Measurements from ENCODE around the gene KIF13A. TPM values are rescaled to one million over a fixed set of nuclear protein-coding genes. Genes with fewer than 3 reads are reported as not detected.
"Not testable (repeated sequence)": the region's sequence is repeated elsewhere in the genome, so short reads cannot be mapped to it uniquely, and the experiment has no call there.

KIF13A gene
- total RNA-seq, 1 donor from 2014 or later = 57.3 TPM

DNA sequence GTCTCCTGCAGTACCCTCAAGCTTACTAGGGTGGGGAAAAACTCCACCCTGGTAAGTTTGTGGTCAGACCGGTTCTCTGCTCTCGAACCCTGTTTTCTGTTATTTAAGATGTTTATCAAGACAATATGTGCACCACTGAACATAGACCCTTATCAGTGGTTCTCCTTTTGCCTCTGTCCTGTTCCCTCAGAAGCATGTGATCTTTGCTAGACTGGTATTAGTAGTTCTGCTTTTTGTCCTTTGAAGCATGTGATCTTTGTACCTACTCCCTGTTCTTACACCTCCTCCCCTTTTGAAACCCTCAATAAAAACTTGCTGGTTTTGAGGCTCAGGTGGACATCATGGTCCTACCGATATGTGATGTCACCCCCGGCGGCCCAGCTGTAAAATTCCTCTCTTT, 180.0 kb downstream of the KIF13A start:
- ATAC-seq; intact Hi-C loops (cut with DNase I); DNase-seq (ENCODE audit: missing footprints): not testable (repeated sequence)

- no peak for DNase-seq (ENCODE audit: missing footprints)
- intact Hi-C loops (cut with DNase I) = loop anchor here (5.0 kb wide), 1 partner anchor 646 kb away; no protein-coding TSS in a partner anchor
- ATAC-seq = no peak
These were observed 184.0 kb downstream of the KIF13A start for GRCh38 chr6:17803409-17803808.

DNA sequence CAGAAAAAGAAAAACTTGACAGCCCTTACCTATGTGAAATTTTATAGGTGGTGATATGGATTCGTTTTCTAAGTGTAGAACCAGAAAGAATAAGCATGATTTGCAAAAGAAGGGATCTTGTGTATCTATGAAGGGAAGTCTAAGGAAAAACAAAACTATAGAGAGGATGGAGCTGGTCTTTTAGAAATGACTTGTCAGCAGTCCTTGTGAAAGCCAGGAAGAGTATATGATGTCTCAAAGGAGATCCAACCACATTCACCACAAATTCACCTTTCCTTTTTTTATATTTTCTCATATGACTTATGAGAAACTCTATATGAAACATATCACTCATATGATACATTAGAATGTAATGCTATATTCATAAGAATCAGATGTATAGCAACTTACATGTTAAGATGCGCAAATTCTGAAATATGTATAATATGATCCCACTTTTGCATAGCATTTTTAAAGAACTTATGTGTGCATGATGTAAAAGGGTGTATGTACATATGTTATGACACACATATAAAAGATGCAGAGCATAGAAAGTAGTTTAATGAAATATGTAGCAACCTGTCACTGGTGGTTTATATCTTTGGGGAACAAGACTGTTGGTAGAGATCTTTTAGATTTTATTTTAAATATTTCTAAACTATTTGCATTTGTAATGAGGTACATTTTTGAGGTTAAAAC, 188.8 kb downstream of the KIF13A start:
- intact Hi-C loops (cut with DNase I) = no loop called here
- no peak for DNase-seq (ENCODE audit: missing footprints)
- no peak for ATAC-seq

- intact Hi-C loops (cut with DNase I) = no loop called here
- DNase-seq (ENCODE audit: missing footprints) = no peak
- no peak for ATAC-seq
These were observed 196.9 kb downstream of the KIF13A start for GRCh38 chr6:17790489-17790888.

- ATAC-seq (no peak), DNase-seq (ENCODE audit: missing footprints) (no peak)
- intact Hi-C loops (cut with DNase I) = no loop called here
These were observed 202.2 kb downstream of the KIF13A start for GRCh38 chr6:17785094-17785787.

DNA sequence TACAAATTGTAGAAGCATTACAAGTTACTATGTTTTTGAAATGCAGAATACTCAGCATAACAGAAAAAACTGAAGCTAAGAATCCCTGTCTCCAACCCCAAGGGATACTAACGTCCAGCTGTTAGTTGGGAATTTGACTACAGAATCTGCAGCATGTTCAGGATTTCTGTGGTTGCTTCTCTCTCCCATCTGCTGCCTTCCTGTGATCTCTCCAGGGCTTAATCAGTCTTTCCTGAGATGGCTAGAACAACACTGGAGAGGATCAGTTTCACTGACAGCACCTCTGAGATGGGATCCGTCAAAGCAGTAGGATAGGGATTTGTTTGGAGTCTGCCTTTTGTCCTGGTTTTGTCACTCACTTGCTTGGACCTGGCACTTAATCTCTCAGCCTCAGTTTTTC, 207.4 kb downstream of the KIF13A start:
- DNase-seq (ENCODE audit: missing footprints) = no peak
- no peak for ATAC-seq
- intact Hi-C loops (cut with DNase I) = no loop called here

- no peak for ATAC-seq
- intact Hi-C loops (cut with DNase I) = loop anchor here (10.0 kb wide), 1 partner anchor 107 kb away; no protein-coding TSS in a partner anchor
- no peak for DNase-seq (ENCODE audit: missing footprints)
These were observed 215.8 kb downstream of the KIF13A start for GRCh38 chr6:17771609-17772008.

DNA sequence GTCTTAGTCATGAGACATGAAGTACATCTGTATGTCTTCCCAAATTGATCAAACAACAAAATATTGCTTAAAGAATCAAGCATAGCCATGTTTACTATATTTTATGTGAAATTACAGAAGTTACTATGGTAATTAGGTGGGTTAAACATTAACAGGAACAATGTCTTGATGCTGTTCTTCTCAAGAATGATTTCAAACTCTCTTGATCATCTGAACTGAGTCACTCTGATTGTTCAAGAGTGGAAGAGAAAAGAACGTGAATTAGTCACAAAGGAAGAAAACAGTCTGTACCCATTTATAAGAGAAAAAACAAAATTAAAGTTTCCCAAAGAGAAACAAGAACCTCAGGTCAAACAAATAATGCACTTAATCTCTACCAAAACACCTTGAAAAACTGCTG, 218.6 kb downstream of the KIF13A start:
- no peak for ATAC-seq
- intact Hi-C loops (cut with DNase I) = no loop called here
- DNase-seq (ENCODE audit: missing footprints) = no peak

GRCh38 chr6:17768388-17768787, 219.0 kb downstream of the KIF13A start:
- no peak for DNase-seq (ENCODE audit: missing footprints)
- intact Hi-C loops (cut with DNase I) = no loop called here
- no peak for ATAC-seq

DNA sequence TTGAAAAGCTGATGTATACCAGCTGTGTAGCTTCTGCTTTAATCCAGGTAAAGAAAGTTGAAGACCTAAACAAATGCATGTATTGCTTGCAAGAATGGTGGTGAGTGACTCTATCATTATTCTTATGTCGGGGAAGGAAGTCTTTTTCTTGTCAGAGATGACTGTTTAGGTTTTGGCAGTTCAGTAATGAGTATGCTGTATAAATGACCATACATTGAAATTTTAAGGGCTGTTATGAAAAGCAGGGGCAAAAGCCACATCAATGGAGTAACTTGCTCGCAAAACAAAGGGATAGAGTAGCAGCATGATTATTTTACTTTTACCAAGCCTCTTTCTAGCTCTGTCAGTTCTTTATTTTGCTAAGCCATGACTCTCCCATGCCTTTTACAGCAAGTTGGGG, 224.8 kb downstream of the KIF13A start:
- DNase-seq (ENCODE audit: missing footprints) (no peak), ATAC-seq (no peak)
- intact Hi-C loops (cut with DNase I) = no loop called here

GRCh38 chr6:17758119-17758518, 229.3 kb downstream of the KIF13A start:
- intact Hi-C loops (cut with DNase I) = no loop called here
- ATAC-seq (no peak), DNase-seq (ENCODE audit: missing footprints) (no peak)

DNA sequence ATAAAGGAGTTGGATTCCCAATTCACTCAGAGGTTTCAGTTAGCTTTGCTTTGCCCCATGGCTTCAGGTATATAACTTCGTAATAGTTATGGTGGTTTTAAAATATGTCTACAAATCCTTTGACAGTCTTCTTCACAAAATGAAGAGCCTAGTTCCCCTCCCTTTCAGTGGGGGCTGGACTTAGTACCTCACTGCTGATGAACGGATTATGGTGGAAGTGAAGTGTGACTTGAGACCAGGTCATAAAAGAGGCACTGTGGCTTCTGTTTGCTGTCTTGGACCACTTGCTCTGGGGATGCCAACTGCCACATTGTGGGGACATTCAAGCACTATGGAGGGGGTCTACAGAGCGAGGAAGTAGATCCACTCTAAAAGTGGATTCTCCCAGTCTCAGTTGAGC, 233.2 kb downstream of the KIF13A start:
- DNase-seq (ENCODE audit: missing footprints) (no peak), ATAC-seq (no peak)
- intact Hi-C loops (cut with DNase I) = no loop called here

DNA sequence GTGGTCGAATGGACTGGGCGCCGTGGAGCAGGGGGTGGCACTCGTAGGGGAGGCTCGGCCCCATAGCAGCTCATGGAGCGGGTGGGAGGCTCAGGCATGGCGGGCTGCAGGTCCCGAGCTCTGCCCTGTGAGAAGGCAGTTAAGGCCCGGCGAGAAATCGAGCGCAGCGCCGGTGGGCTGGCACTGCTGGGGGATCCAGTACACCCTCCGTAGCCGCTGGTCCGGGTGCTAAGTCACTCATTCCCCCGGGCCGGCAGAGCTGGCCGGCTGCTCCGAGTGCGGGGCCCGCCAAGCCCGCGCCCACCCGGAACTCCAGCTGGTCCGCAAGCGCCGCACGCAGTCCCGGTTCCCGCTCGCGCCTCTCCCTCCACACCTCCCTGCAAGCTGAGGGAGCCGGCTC, 242.1 kb downstream of the KIF13A start:
- DNase-seq (ENCODE audit: missing footprints); ATAC-seq; intact Hi-C loops (cut with DNase I): not testable (repeated sequence)

- DNase-seq (ENCODE audit: missing footprints) = not testable (repeated sequence)
These were observed 242.6 kb downstream of the KIF13A start for GRCh38 chr6:17744757-17745308.

DNA sequence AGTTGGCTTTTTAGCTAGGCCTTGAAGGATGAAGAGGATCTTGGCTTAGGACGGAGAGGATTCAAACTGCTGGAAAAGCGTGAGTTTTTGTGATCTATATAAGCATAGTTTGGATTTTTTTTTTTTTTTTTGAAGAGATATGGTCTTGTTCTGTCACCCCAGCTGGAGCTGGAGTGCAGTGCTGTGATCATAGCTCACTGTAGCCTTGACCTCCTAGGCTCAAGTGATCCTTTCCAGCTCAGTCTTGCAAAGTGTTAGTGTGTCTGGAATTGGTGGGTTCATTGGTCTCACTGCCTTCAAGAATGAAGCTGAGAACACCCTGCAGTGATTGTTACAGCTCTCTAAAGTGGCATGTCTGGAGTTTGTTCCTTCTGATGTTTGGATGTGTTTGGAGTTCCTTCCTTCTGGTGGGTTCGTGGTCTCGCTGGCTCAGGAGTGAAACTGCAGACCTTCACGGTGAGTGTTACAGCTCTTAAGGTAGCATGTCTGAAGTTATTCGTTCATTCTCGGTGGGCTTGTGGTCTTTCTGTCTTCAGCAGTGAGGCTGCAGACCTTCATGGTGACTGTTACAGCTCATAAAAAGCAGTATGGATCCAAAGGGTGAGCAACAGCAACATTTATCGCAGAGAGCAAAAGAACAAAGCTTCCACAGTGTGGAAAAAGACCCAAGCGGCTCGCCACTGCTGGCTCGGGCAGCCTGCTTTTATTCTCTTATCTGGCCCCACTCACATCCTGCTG, 243.2 kb downstream of the KIF13A start:
- no peak for DNase-seq (ENCODE audit: missing footprints)
- intact Hi-C loops (cut with DNase I) = no loop called here
- no peak for ATAC-seq

More at GRCh38 chr6:17744757-17745308, 242.6 kb downstream of the KIF13A start:
- intact Hi-C loops (cut with DNase I); ATAC-seq: not testable (repeated sequence)

DNA sequence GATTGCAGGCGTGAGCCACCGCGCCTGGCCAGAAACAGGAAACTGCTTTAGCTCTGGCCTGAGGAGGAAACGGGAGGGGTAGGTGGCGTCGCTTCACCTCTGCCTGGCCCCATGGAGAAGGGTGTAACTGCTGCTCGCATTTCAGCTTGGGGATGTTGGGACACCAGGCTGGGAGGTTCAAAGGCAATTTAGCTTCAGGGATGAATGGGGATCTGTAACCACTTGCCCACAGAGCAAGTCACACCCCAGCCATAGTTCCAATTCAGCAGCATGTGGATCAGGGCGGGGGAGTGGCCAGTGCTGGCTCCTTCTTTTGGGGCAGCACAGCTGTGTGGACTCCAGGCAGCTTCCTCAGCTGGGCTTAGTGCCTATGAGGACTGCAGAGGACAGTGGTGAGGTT, 245.9 kb downstream of the KIF13A start:
- ATAC-seq (no peak), DNase-seq (ENCODE audit: missing footprints) (no peak)
- intact Hi-C loops (cut with DNase I) = no loop called here

GRCh38 chr6:17740559-17741220, 246.7 kb downstream of the KIF13A start:
- no peak for DNase-seq (ENCODE audit: missing footprints)
- no peak for ATAC-seq
- intact Hi-C loops (cut with DNase I) = no loop called here

GRCh38 chr6:17737704-17738252, 249.7 kb downstream of the KIF13A start:
- DNase-seq (ENCODE audit: missing footprints) (no peak), ATAC-seq (no peak)
- intact Hi-C loops (cut with DNase I) = no loop called here

DNA sequence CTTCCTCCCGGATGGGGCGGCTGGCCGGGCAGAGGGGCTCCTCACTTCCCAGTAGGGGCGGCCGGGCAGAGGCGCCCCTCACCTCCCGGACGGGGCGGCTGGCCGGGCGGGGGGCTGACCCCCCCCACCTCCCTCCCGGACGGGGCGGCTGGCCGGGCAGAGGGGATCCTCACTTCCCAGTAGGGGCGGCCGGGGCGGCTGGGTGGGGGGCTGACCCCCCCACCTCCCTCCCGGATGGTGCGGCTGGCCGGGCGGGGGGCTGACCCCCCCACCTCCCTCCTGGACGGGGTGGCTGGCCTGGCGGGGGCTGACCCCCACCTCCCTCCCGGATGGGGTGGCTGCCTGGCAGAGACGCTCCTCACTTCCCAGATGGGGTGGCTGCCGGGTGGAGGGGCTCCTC, 252.1 kb downstream of the KIF13A start:
- intact Hi-C loops (cut with DNase I); DNase-seq (ENCODE audit: missing footprints); ATAC-seq: not testable (repeated sequence)

All from Right ventricle myocardium inferior (tissue), 1 donor.